ENCODE results near the gene C9orf57. TPM values are rescaled to one million over a fixed set of nuclear protein-coding genes. Genes with fewer than 3 reads are reported as not detected.

Gene C9orf57
- total RNA-seq, 1 donor from 2014 or later: not detected

GRCh38 chr9:72043576-72043975, 16.8 kb downstream of the C9orf57 start:
- no peak overlapping the region for H3K4me3 Mint-ChIP-seq (ENCODE audit: low read depth)
- DNase-seq (ENCODE audit: low spot score, unreplicated experiment): no peak
- no peaks in the 10 kb centered on the region for H3K36me3 Mint-ChIP-seq (ENCODE audit: insufficient read depth)
- TF ChIP-seq, protein P1, sequence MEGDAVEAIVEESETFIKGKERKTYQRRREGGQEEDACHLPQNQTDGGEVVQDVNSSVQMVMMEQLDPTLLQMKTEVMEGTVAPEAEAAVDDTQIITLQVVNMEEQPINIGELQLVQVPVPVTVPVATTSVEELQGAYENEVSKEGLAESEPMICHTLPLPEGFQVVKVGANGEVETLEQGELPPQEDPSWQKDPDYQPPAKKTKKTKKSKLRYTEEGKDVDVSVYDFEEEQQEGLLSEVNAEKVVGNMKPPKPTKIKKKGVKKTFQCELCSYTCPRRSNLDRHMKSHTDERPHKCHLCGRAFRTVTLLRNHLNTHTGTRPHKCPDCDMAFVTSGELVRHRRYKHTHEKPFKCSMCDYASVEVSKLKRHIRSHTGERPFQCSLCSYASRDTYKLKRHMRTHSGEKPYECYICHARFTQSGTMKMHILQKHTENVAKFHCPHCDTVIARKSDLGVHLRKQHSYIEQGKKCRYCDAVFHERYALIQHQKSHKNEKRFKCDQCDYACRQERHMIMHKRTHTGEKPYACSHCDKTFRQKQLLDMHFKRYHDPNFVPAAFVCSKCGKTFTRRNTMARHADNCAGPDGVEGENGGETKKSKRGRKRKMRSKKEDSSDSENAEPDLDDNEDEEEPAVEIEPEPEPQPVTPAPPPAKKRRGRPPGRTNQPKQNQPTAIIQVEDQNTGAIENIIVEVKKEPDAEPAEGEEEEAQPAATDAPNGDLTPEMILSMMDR (IDR thresholded peaks at IDR 0.05; ENCODE audit: unreplicated experiment): no peak
- H3K9me3 Mint-ChIP-seq (ENCODE audit: low read depth): peaks cover 7% of the 10 kb centered on the region
- no peak overlapping the region for H3K27ac Mint-ChIP-seq
- H3K4me1 Mint-ChIP-seq (ENCODE audit: low read depth): peaks cover 5% of the 10 kb centered on the region
- H3K27me3 Mint-ChIP-seq: peaks cover 3% of the 10 kb centered on the region

GRCh38 chr9:72042928-72043327, 17.5 kb downstream of the C9orf57 start:
- no peak overlapping the region for H3K27ac Mint-ChIP-seq
- H3K4me3 Mint-ChIP-seq (ENCODE audit: low read depth): no peak overlapping the region
- H3K36me3 Mint-ChIP-seq (ENCODE audit: insufficient read depth): no peaks in the 10 kb centered on the region

GRCh38 chr9:72041775-72042194, 18.6 kb downstream of the C9orf57 start:
- Mint-ChIP-seq H3K4me1 (ENCODE audit: low read depth) (peaks cover 4% of the 10 kb centered on the region), H3K9me3 (ENCODE audit: low read depth) (peaks cover 4% of the 10 kb centered on the region), H3K27ac (no peak overlapping the region), H3K4me3 (ENCODE audit: low read depth) (no peak overlapping the region), H3K36me3 (ENCODE audit: insufficient read depth) (no peaks in the 10 kb centered on the region), H3K27me3 (peaks cover 7% of the 10 kb centered on the region)
- no peak for DNase-seq (ENCODE audit: low spot score, unreplicated experiment)
- TF ChIP-seq, protein P1 (IDR thresholded peaks at IDR 0.05; ENCODE audit: unreplicated experiment): no peak

More at GRCh38 chr9:72042928-72043327, 17.5 kb downstream of the C9orf57 start:
- no peak for DNase-seq (ENCODE audit: low spot score, unreplicated experiment)
- H3K4me1 Mint-ChIP-seq (ENCODE audit: low read depth): peaks cover 5% of the 10 kb centered on the region
- TF ChIP-seq, protein P1 (IDR thresholded peaks at IDR 0.05; ENCODE audit: unreplicated experiment): no peak
- peaks cover 3% of the 10 kb centered on the region for H3K27me3 Mint-ChIP-seq
- H3K9me3 Mint-ChIP-seq (ENCODE audit: low read depth): peaks cover 4% of the 10 kb centered on the region

DNA sequence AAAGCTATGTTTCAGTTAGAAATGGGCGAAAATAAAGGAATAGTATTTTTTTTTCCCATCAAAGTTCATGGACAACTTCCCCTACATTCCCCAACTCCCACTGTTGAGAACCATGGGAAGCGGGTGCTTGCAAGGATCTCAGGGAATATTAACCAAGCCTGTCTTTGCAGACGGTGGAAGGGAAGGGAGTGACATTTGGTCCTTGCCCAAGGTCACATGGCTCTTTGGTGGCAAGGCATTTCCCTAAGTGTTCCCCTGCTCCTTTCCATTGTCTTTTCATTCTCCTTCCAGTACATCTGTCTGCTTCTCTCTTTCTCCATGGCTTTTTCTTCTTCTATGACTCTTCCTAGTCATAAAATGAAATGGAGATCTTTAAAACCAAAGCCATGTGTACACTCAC, 19.0 kb downstream of the C9orf57 start:
- H3K9me3 Mint-ChIP-seq (ENCODE audit: low read depth): peaks cover 4% of the 10 kb centered on the region

GRCh38 chr9:72039532-72039931, 20.9 kb downstream of the C9orf57 start:
- H3K36me3 Mint-ChIP-seq (ENCODE audit: insufficient read depth): no peaks in the 10 kb centered on the region
- H3K27ac Mint-ChIP-seq: no peak overlapping the region
- peaks cover 4% of the 10 kb centered on the region for H3K4me1 Mint-ChIP-seq (ENCODE audit: low read depth)
- no peak for DNase-seq (ENCODE audit: low spot score, unreplicated experiment)
- TF ChIP-seq, protein P1 (IDR thresholded peaks at IDR 0.05; ENCODE audit: unreplicated experiment): no peak
- H3K9me3 Mint-ChIP-seq (ENCODE audit: low read depth): no peaks in the 10 kb centered on the region
- peaks cover 7% of the 10 kb centered on the region for H3K27me3 Mint-ChIP-seq
- no peak overlapping the region for H3K4me3 Mint-ChIP-seq (ENCODE audit: low read depth)

More for the DNA sequence above, 19.0 kb downstream of the C9orf57 start:
- Mint-ChIP-seq H3K36me3 (ENCODE audit: insufficient read depth) (no peaks in the 10 kb centered on the region), H3K4me3 (ENCODE audit: low read depth) (no peak overlapping the region), H3K4me1 (ENCODE audit: low read depth) (peaks cover 4% of the 10 kb centered on the region), H3K27me3 (peaks cover 7% of the 10 kb centered on the region), H3K27ac (no peak overlapping the region)
- no peak for DNase-seq (ENCODE audit: low spot score, unreplicated experiment)
- TF ChIP-seq, protein P1 (IDR thresholded peaks at IDR 0.05; ENCODE audit: unreplicated experiment): no peak
